OCI-LY3 (cell line): ENCODE results near the gene YBX2.

ENCODE experiments used
- H2AFZ ChIP-seq: fragments of 200-600, 300-600 bp; shearing (Covaris generic); 2 replicates; pipeline ENCODE4 v1.6.0; 2014; ENCODE audit warnings: antibody characterized with exemption, low read depth, low read length
- H3K27ac ChIP-seq: fragments of 200-600, 300-600 bp; sonication (generic); 2 replicates; pipeline ENCODE4 v1.5.1; 2014; ENCODE audit warnings: mild to moderate bottlenecking, low read length, moderate library complexity, mixed read lengths
- H3K27me3 ChIP-seq: fragments of 200-600, 300-600 bp; sonication (generic); 2 replicates; pipeline ENCODE4 v1.6.1; 2014; ENCODE audit warnings: low read depth, low read length, mixed read lengths
- H3K36me3 ChIP-seq: fragments of 200-600, 300-600 bp; sonication (generic); replicated peaks from 2 replicates; pipeline ENCODE3; 2014; ENCODE audit warnings: low read depth, low read length, mixed read lengths
- H3K4me1 ChIP-seq: fragments of 300-600, 200-600 bp; sonication (generic); 2 replicates; pipeline ENCODE4 v1.6.1; 2014; ENCODE audit warnings: low read length, mixed read lengths
- H3K4me2 ChIP-seq: fragments of 200-600, 300-600 bp; sonication (generic); 2 replicates; pipeline ENCODE4 v1.6.1; 2014; ENCODE audit warnings: low read length, mixed read lengths
- H3K4me3 ChIP-seq: fragments of 300-600, 200-600 bp; sonication (generic); 2 replicates; pipeline ENCODE4 v1.5.1; 2014; ENCODE audit warnings: antibody characterized with exemption, mild to moderate bottlenecking, low read length, moderate library complexity
- H3K79me2 ChIP-seq: fragments of 300-600, 200-600 bp; shearing (Covaris generic); 2 replicates; pipeline ENCODE4 v1.6.1; 2014; ENCODE audit warnings: mild to moderate bottlenecking, low read length, mixed read lengths
- H3K9ac ChIP-seq: fragments of 300-600, 200-600 bp; shearing (Covaris generic); 2 replicates; pipeline ENCODE4 v1.6.0; 2014; ENCODE audit warnings: mild to moderate bottlenecking, low read length, moderate library complexity
- H3K9me3 ChIP-seq: fragments of 200-600, 300-600 bp; shearing (Covaris generic); 2 replicates; pipeline ENCODE4 v1.6.1; 2014; ENCODE audit warnings: low read length, mixed read lengths; ENCODE audit not compliant: insufficient read depth
- H4K20me1 ChIP-seq: fragments of 200-600, 300-600 bp; sonication (generic); 2 replicates; pipeline ENCODE4 v1.6.1; 2016; ENCODE audit warnings: low read length, mixed read lengths; ENCODE audit not compliant: insufficient read depth
- EZH2phosphoT487 ChIP-seq: fragments of 200-600 bp; shearing (Covaris generic); IDR thresholded peaks from 2 replicates; pipeline ENCODE4 v1.6.1; 2018; ENCODE audit warnings: antibody characterized with exemption, mixed run types, low read depth
- TF ChIP-seq, protein P1 (sequence below): fragments of 200-600, 300-600 bp; sonication (generic); IDR thresholded peaks from 2 replicates; pipeline ENCODE4 v1.5.1; 2014; ENCODE audit warnings: antibody characterized with exemption, low read length, low read depth

The YBX2 gene

DNA sequence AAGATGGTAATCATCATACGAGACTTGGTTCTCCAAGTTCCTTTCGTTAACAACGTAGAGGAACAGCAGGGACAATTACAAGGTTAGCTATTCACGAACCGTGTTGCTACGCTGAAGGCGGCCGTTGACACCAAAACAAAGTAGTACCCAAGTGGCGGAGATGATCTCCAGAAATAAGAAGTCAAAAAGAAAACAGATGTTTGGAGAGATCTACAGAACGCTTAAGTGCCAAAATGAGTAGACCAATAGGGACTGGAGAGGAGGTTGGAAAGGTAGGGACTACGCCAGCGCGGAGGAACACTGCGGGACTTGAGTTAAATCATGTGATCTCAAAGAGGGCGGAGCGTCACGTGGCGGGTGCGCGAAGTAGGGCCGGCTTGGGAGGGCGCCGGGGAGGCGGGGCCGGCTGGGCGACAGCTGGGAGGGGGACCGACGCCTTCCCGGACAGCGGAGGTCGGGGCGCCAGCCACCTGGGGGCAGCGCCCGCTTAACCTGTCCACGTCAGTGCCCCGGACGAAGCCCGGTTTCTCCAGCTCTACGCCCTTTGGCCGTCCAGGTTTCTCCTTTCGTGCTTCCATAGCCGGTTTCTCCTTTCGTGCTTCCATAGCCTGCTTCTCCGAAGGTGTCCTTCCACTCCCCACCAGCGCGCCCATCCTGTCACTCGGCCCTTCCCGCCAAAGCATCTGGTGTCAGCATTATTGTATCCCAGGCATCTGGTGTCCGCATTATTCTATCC is 51.6 kb downstream of the YBX2 start:
- Histone ChIP-seq H2AFZ (peak overlapping the region; percentile 93), H3K27me3 (no peaks in the 10 kb centered on the region), H3K9me3 (no peaks in the 10 kb centered on the region), H3K79me2 (peaks cover 47% of the 10 kb centered on the region), H3K4me1 (peaks cover 23% of the 10 kb centered on the region), H3K36me3 (peaks cover 2% of the 10 kb centered on the region), H3K27ac (peak overlapping the region; percentile 86), H3K4me2 (peak overlapping the region; percentile 96), H3K4me3 (peak overlapping the region; percentile 94), H3K9ac (peak overlapping the region; percentile 89), H4K20me1 (no peaks in the 10 kb centered on the region)
- TF ChIP-seq, protein P1, sequence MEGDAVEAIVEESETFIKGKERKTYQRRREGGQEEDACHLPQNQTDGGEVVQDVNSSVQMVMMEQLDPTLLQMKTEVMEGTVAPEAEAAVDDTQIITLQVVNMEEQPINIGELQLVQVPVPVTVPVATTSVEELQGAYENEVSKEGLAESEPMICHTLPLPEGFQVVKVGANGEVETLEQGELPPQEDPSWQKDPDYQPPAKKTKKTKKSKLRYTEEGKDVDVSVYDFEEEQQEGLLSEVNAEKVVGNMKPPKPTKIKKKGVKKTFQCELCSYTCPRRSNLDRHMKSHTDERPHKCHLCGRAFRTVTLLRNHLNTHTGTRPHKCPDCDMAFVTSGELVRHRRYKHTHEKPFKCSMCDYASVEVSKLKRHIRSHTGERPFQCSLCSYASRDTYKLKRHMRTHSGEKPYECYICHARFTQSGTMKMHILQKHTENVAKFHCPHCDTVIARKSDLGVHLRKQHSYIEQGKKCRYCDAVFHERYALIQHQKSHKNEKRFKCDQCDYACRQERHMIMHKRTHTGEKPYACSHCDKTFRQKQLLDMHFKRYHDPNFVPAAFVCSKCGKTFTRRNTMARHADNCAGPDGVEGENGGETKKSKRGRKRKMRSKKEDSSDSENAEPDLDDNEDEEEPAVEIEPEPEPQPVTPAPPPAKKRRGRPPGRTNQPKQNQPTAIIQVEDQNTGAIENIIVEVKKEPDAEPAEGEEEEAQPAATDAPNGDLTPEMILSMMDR = no peak
- no peak for TF ChIP-seq EZH2phosphoT487

DNA sequence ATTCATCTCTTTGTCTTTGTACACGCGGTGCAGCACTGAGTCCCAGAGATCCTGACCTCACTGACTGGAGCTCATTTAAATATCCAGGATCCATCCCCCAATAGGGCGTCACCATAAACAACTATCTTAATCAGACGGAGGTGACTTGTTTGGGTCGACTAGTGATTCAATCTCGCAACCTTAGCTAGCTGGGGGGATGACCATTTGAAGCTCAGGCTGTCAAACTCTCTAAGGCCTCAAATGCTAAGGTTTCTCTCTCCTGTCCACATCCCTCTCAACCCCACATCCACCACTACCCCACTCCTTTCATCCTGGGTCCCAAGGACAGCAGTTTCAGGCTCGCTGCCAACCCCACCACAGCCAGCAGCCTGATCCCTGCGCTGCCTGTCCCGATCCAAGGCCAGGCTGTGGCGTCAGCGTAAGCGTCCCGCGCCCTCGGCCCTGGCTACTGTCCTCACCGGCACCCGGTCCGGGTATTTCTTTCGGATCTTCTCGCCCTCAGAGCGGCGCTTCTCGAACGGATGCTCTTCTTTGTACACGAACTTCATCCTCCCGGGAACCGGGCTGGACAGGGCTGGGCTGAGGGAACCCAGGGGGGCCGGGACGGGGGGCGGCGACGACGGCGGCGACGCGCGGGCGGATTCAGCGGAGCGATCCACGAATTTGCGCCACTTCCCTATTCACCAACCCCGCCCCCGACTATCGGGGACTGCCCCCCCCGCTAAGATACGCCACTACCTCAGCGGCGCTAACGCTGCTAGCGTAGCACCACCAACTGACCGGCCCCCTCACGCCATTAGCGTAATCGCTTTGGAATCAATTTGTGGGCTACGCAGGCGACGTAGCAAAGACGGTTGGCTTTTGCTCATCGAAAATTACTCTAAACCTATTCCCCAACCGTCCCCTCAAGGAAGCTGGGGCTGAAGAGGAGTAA is 52.4 kb downstream of the YBX2 start, which contains the start of gene GABARAP:
Gene GABARAP (minus strand): TSS at position 667 of the 934 bp plus-strand sequence. CDS start 119 bp downstream, at position 548.
- TF ChIP-seq EZH2phosphoT487 = no peak
- TF ChIP-seq, protein P1 = no peak
- Histone ChIP-seq H3K79me2 (peaks cover 47% of the 10 kb centered on the region), H3K9ac (peak within 1 kb of the TSS; percentile 89), H3K9me3 (no peaks in the 10 kb centered on the region), H3K4me1 (peaks cover 28% of the 10 kb centered on the region), H3K36me3 (peaks cover 3% of the 10 kb centered on the region), H4K20me1 (peaks cover 5% of the 10 kb centered on the region), H3K27me3 (no peaks in the 10 kb centered on the region), H3K4me3 (peak within 1 kb of the TSS; percentile 94), H3K4me2 (peak within 1 kb of the TSS; percentile 96), H3K27ac (peak within 1 kb of the TSS; percentile 86), H2AFZ (peak within 1 kb of the TSS; percentile 93)

DNA sequence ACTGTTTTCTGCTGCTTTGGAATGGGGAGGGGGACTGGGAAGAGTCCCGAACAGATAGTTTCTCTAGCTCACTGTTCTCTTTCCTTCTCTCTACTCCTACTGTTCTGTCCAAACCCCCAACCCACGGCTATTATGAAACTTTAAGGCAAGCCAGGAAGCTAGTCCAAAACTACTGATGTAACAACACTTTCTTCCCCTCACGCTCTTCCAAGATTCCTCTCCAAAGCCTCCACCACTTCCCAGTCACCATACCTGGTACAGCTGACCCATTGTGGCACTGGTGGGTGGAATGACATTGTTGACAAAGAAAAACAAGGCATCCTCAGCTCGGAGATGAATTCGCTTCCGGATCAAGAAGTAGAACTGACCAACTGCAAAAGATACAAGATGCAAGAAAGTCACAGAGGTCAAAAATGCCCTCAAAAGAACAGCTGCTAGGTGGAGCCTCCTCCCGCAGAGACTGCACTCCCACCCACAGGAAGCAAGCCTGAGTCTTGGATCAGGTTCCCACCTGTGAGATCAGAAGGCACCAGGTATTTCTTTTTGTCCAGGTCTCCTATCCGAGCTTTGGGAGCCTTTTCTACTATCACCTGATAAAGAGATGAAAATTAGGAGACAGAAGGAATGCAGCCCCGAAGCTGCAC is 53.2 kb downstream of the YBX2 start:
- peak overlapping the region; percentile 86 for H3K27ac ChIP-seq
- H3K4me1 ChIP-seq = peaks cover 31% of the 10 kb centered on the region
- no peaks in the 10 kb centered on the region for H3K9me3 ChIP-seq
- no peak for TF ChIP-seq EZH2phosphoT487
- peaks cover 47% of the 10 kb centered on the region for H3K79me2 ChIP-seq
- H3K27me3 ChIP-seq = no peaks in the 10 kb centered on the region
- peaks cover 7% of the 10 kb centered on the region for H3K36me3 ChIP-seq
- H3K4me2 ChIP-seq = peak overlapping the region; percentile 96
- H3K9ac ChIP-seq = peak overlapping the region; percentile 89
- no peak overlapping the region for H2AFZ ChIP-seq
- H4K20me1 ChIP-seq = peaks cover 5% of the 10 kb centered on the region
- H3K4me3 ChIP-seq = peak overlapping the region; percentile 94

DNA sequence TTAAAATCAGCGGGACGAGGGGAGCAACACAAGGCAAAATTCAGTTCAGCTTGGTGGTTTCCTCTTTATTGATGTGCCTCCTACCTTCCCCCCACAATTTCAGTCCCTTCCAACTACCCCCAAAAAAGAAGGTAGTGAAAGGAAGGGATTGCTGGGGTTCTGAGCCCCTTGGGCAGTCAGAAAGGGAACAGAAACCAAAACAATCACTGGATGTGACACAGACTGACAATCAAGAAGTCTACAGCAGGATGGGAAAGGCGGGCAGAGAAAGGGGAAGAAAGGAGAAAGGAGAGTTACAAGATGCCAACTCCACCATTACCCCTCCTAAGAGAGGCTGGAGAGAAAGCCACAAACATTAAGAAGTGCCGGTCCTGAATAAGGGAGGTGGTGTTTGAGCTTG is 54.1 kb downstream of the YBX2 start:
- H2AFZ ChIP-seq = no peak overlapping the region
- H3K9ac ChIP-seq = peak overlapping the region; percentile 58
- peaks cover 31% of the 10 kb centered on the region for H3K4me1 ChIP-seq
- peaks cover 48% of the 10 kb centered on the region for H3K79me2 ChIP-seq
- no peaks in the 10 kb centered on the region for H3K9me3 ChIP-seq
- no peak for TF ChIP-seq EZH2phosphoT487
- TF ChIP-seq, protein P1 = no peak
- H3K4me3 ChIP-seq = peak overlapping the region; percentile 94
- H3K4me2 ChIP-seq = peak overlapping the region; percentile 96
- H3K27ac ChIP-seq = peak overlapping the region; percentile 86
- H3K36me3 ChIP-seq = peaks cover 13% of the 10 kb centered on the region
- peaks cover 5% of the 10 kb centered on the region for H4K20me1 ChIP-seq
- no peaks in the 10 kb centered on the region for H3K27me3 ChIP-seq
